Spleen (tissue), 11 donors: ENCODE data around the gene WDR70. TPM values are rescaled to one million over a fixed set of nuclear protein-coding genes. Genes with fewer than 3 reads are reported as not detected.
A peak's percentile ranks its signal among the peaks of the same experiment; 100 is the strongest.
"Not testable (repeated sequence)": the region's sequence is repeated elsewhere in the genome, so short reads cannot be mapped to it uniquely, and the experiment has no call there.

Source experiments
- DNase-seq: peaks from one replicate; pipeline ENCODE4 v3.0.0-alpha.2; 2020
- H3K27ac ChIP-seq, 8 donors: fragments of 200-600 bp; sonication (generic) in 7 of 8; 1 replicate in 4 of 8; 2 replicates in 4 of 8; pipeline versions ENCODE4 v1.5.0 to v1.8.0; 2016 to 2021; ENCODE audit warnings: inconsistent platforms in 4 of 8, mild to moderate bottlenecking in 4 of 8, moderate library complexity in 1 of 8
- H3K27me3 ChIP-seq, 7 donors: fragments of 200-600 bp; sonication (generic) in 6 of 7; replicated peaks in 1 of 7; 1 replicate in 4 of 7; 2 replicates in 3 of 7; pipeline versions ENCODE4 v1.5.0 to v1.8.0; 2016 to 2021; ENCODE audit warnings: inconsistent platforms in 3 of 7, mild to moderate bottlenecking in 1 of 7
- H3K36me3 ChIP-seq, 6 donors: fragments of 200-600 bp; sonication (generic) in 5 of 6; 1 replicate in 4 of 6; 2 replicates in 2 of 6; pipeline versions ENCODE4 v1.5.0 to v1.8.0; 2016 to 2021; ENCODE audit warnings: inconsistent platforms in 2 of 6
- H3K4me1 ChIP-seq, 6 donors: fragments of 200-600 bp; sonication (generic) in 5 of 6; 1 replicate in 3 of 6; 2 replicates in 3 of 6; pipeline versions ENCODE4 v1.5.0 to v1.8.0; 2016 to 2021; ENCODE audit warnings: inconsistent platforms in 3 of 6
- H3K4me3 ChIP-seq, 8 donors: fragments of 200-600 bp; sonication (generic) in 7 of 8; 1 replicate in 4 of 8; 2 replicates in 4 of 8; pipeline versions ENCODE4 v1.5.0 to v1.8.0; 2016 to 2021; ENCODE audit warnings: inconsistent platforms in 4 of 8, mild to moderate bottlenecking in 4 of 8, moderate library complexity in 2 of 8
- H3K9me3 ChIP-seq, 8 donors: fragments of 200-600 bp; sonication (generic) in 7 of 8; 1 replicate in 4 of 8; 2 replicates in 4 of 8; pipeline versions ENCODE4 v1.5.0 to v1.8.0; 2016 to 2021; ENCODE audit warnings: inconsistent platforms in 4 of 8
- CTCF ChIP-seq, 11 experiments: fragments of 200-600 bp in 7 of 11; fragments of 450-650 bp in 4 of 11; sonication (generic) in 4 of 11; IDR thresholded peaks in 8 of 11; conservative IDR thresholded peaks in 3 of 11; 1 replicate in 7 of 11; 2 replicates in 4 of 11; pipeline versions ENCODE4 v1.4.0 to v1.8.0; 2016 to 2021; ENCODE audit warnings: antibody characterized with exemption in 11 of 11, inconsistent platforms in 4 of 11, mild to moderate bottlenecking in 1 of 11
- POLR2A ChIP-seq, 3 donors: fragments of 450-650 bp; IDR thresholded peaks; one replicate each; pipeline ENCODE4 v1.5.1; 2017; ENCODE audit warnings: antibody characterized with exemption in 3 of 3, mild to moderate bottlenecking in 1 of 3
- POLR2AphosphoS5 ChIP-seq, 3 donors: sonication (generic); formaldehyde crosslinking; IDR thresholded peaks; one replicate each; pipeline ENCODE4 v1.5.1; 2017; ENCODE audit warnings: antibody characterized with exemption in 3 of 3
- WGBS, 5 donors: extraction: QIAGEN DNeasy Blood & Tissue Kit in 3 of 5; methylation state at CpG; one replicate each; pipeline versions ENCODE4 v1.1.5 to v1.1.7; 2013 to 2018; 5-methylcytosine and 5-hydroxymethylcytosine counted together
- intact Hi-C: fragments of 100-400 bp; cut with DNase I; formaldehyde crosslinking; loops from one replicate; pipeline ENCODE4 v1.15.0; 2023; ENCODE audit warnings: low total_unique reads
- polyA plus RNA-seq, 3 donors: library from polyadenylated mRNA; stranded (reverse); fragments of 200-250 nt; gene quantifications; one replicate each; pipeline ENCODE4 v1.2.1, GENCODE V29; 2013
- total RNA-seq, 7 donors: library from RNA; depleted of rRNA in 3 of 7; stranded (reverse); fragments of >200 nt in 3 of 7; fragmentation: NEBNext Ultra II Directional in 4 of 7; extraction: Animal tissue kit (Norgen Biotek cat#: 25700) in 4 of 7; gene quantifications; one replicate each; pipeline versions ENCODE4 v1.1.0 to v1.2.1, GENCODE V29; 2016 to 2021
- donor health status: healthy with polysubstance abuse.
- donor health status: DM: no; HTN: no; CAD: no; lungs with moderate emphysema.
- donor health status: DM: no; HTN: no; CAD: no.
- donor health status: Bipolar disorder and iron deficiency.
- donor health status: healthy.
- donor health status: DM: no; HTN: no; CAD: no.
- donor health status: DM: yes; HTN: yes; CAD: no.

Gene WDR70
- total and polyA plus RNA-seq, 10 donors = 24.7 to 51.7 (median 33.4) TPM

GRCh38 chr5:37672118-37672588 is 293.0 kb downstream of the WDR70 start:
- intact Hi-C loops, H3K27me3 ChIP-seq, H3K9me3 ChIP-seq, H3K4me3 ChIP-seq, H3K36me3 ChIP-seq: not testable (repeated sequence)
- WGBS, 5 donors = 2 to 9% (median 5%) methylated on average over 9 to 12 of the region's 12 CpGs
- peak overlapping the region in 3 of 8 donors; percentile 9 to 16 (median 11) for H3K27ac ChIP-seq
- peak; percentile 78 for DNase-seq
- peaks cover 0 to 21% (median 14%) of the 10 kb centered on the region in 6 donors for H3K4me1 ChIP-seq
- TF ChIP-seq POLR2AphosphoS5 (IDR thresholded peaks at IDR 0.05) = peak in 1 of 3 donors; percentile 31

- H3K4me3 ChIP-seq, intact Hi-C loops, H3K27ac ChIP-seq, H3K9me3 ChIP-seq, H3K27me3 ChIP-seq, H3K36me3 ChIP-seq, DNase-seq: not testable (repeated sequence)
- H3K4me1 ChIP-seq = peaks cover 0 to 21% (median 14%) of the 10 kb centered on the region in 6 donors
- WGBS, 5 donors = 91 to 98% (median 97%) methylated on average over 6 of the region's 6 CpGs
Observed at GRCh38 chr5:37674361-37674760, 295.2 kb downstream of the WDR70 start.

GRCh38 chr5:37679326-37679725 is 300.2 kb downstream of the WDR70 start:
- 95 to 100% (median 97%) methylated on average over 5 to 8 of the region's 8 CpGs for WGBS, 5 donors
- DNase-seq, H3K4me1 ChIP-seq, intact Hi-C loops, H3K27ac ChIP-seq, H3K36me3 ChIP-seq, H3K4me3 ChIP-seq, H3K27me3 ChIP-seq: not testable (repeated sequence)
- peaks cover 0 to 23% (median 7%) of the 10 kb centered on the region in 8 donors for H3K9me3 ChIP-seq

- H3K27me3 ChIP-seq, DNase-seq, intact Hi-C loops, H3K27ac ChIP-seq, H3K4me3 ChIP-seq, H3K4me1 ChIP-seq, H3K36me3 ChIP-seq: not testable (repeated sequence)
- peaks cover 0 to 23% (median 6%) of the 10 kb centered on the region in 8 donors for H3K9me3 ChIP-seq
- 85 to 96% (median 91%) methylated on average over 4 of the region's 4 CpGs for WGBS, 5 donors
Observed at GRCh38 chr5:37679903-37680302, 300.8 kb downstream of the WDR70 start.

GRCh38 chr5:37683072-37683471 is 304.0 kb downstream of the WDR70 start:
- no peak overlapping the region for H3K4me3 ChIP-seq
- H3K27ac ChIP-seq = no peak overlapping the region
- no peak for TF ChIP-seq POLR2A (IDR thresholded peaks at IDR 0.05)
- TF ChIP-seq POLR2AphosphoS5 (IDR thresholded peaks at IDR 0.05) = no peak
- TF ChIP-seq CTCF (IDR thresholded peaks at IDR 0.05 in 8 of 11, conservative IDR thresholded peaks at IDR 0.05 in 3 of 11) = no peak
- 90 to 98% (median 96%) methylated on average over 1 of the region's 1 CpG for WGBS, 5 donors
- H3K9me3 ChIP-seq = peaks cover 0 to 23% (median 6%) of the 10 kb centered on the region in 8 donors
- intact Hi-C loops = no loop called here
- no peak for DNase-seq
- H3K36me3 ChIP-seq = peaks cover 0 to 9% (median 0%) of the 10 kb centered on the region in 6 donors
- no peaks in the 10 kb centered on the region for H3K27me3 ChIP-seq
- no peaks in the 10 kb centered on the region for H3K4me1 ChIP-seq

GRCh38 chr5:37685211-37685610 is 306.1 kb downstream of the WDR70 start:
- no peak for TF ChIP-seq POLR2A (IDR thresholded peaks at IDR 0.05)
- TF ChIP-seq POLR2AphosphoS5 (IDR thresholded peaks at IDR 0.05) = no peak
- TF ChIP-seq CTCF (IDR thresholded peaks at IDR 0.05 in 8 of 11, conservative IDR thresholded peaks at IDR 0.05 in 3 of 11) = no peak
- Histone ChIP-seq H3K36me3 (peaks cover 0 to 21% (median 0%) of the 10 kb centered on the region in 6 donors), H3K4me3 (no peak overlapping the region), H3K4me1 (no peaks in the 10 kb centered on the region), H3K27me3 (no peaks in the 10 kb centered on the region), H3K27ac (no peak overlapping the region), H3K9me3 (peaks cover 0 to 19% (median 5%) of the 10 kb centered on the region in 8 donors)
- intact Hi-C loops = no loop called here
- WGBS, 5 donors = 92 to 100% (median 96%) methylated on average over 3 of the region's 3 CpGs
- DNase-seq = no peak
